WTC11 (cell line): ENCODE measurements around the gene MAML2. TPM values are rescaled to one million over a fixed set of nuclear protein-coding genes. Genes with fewer than 3 reads are reported as not detected.

Source experiments
- ATAC-seq: fragments of 200-7000 bp; cut with Tn5 transposase; 2 replicates; pipeline ENCODE4 v1.10.0; 2021; ENCODE audit warnings: mild to moderate bottlenecking, moderate library complexity
- CTCF ChIA-PET: fragments of 300-600 bp; sonication (Branson Sonifier 250); formaldehyde crosslinking; loops from one replicate; lab custom pipeline; 2021; ENCODE audit warnings: antibody characterized with exemption; lab: Charles Lee
- POLR2A ChIA-PET: fragments of 350-600 bp; sonication (Branson Sonifier 250); formaldehyde crosslinking; loops from one replicate; lab custom pipeline; 2021; ENCODE audit warnings: antibody characterized with exemption; lab: Charles Lee
- DNase-seq: peaks from one replicate; pipeline ENCODE4 v3.0.0; 2021; ENCODE audit warnings: low spot score
- H3K27ac Mint-ChIP-seq: 2 replicates; pipeline ENCODE4 v1.8.0; 2021; ENCODE audit warnings: mixed read lengths
- H3K27me3 Mint-ChIP-seq: 2 replicates; pipeline ENCODE4 v1.8.0; 2021; ENCODE audit warnings: low read depth, mild to moderate bottlenecking, moderate library complexity, mixed read lengths
- H3K36me3 Mint-ChIP-seq: 2 replicates; pipeline ENCODE4 v1.8.0; 2021; ENCODE audit warnings: mixed read lengths
- H3K4me1 Mint-ChIP-seq: 2 replicates; pipeline ENCODE4 v1.8.0; 2022; ENCODE audit warnings: mixed read lengths
- H3K4me3 Mint-ChIP-seq: 2 replicates; pipeline ENCODE4 v1.8.0; 2021; ENCODE audit warnings: mild to moderate bottlenecking, moderate library complexity, mixed read lengths
- H3K9me3 Mint-ChIP-seq: 2 replicates; pipeline ENCODE4 v1.8.0; 2021; ENCODE audit warnings: mixed read lengths
- AR ChIP-seq: fragments of 250-450 bp; sonication (Bioruptor Pico); IDR thresholded peaks from 2 replicates; pipeline ENCODE4 v1.9.0; 2021; ENCODE audit warnings: mild to moderate bottlenecking
- ARID4B ChIP-seq: sonication (generic); formaldehyde crosslinking; IDR thresholded peaks from 2 replicates; pipeline ENCODE4 v1.8.0; 2023; ENCODE audit warnings: missing genetic modification reagents, mild to moderate bottlenecking, borderline replicate concordance
- ATF3 ChIP-seq: sonication (generic); formaldehyde crosslinking; conservative IDR thresholded peaks from 2 replicates; pipeline ENCODE4 v1.8.1; 2022; ENCODE audit warnings: mild to moderate bottlenecking, missing genetic modification reagents
- CTCF ChIP-seq: fragments of 200-600 bp; IDR thresholded peaks from 2 replicates; pipeline ENCODE4 v1.8.0; 2022; ENCODE audit warnings: antibody characterized with exemption
- E2F5 ChIP-seq: sonication (generic); formaldehyde crosslinking; IDR thresholded peaks from 2 replicates; pipeline ENCODE4 v1.8.1; 2022; ENCODE audit warnings: mild to moderate bottlenecking, moderate library complexity, missing genetic modification reagents
- IRF2 ChIP-seq: sonication (generic); formaldehyde crosslinking; IDR thresholded peaks from 2 replicates; pipeline ENCODE4 v1.8.0; 2022; ENCODE audit warnings: low read depth, missing genetic modification reagents, borderline replicate concordance
- KAT7 ChIP-seq: sonication (generic); formaldehyde crosslinking; IDR thresholded peaks from 2 replicates; pipeline ENCODE4 v1.8.1; 2023; ENCODE audit warnings: missing genetic modification reagents, mild to moderate bottlenecking, borderline replicate concordance
- MYBL2 ChIP-seq: sonication (generic); formaldehyde crosslinking; IDR thresholded peaks from 2 replicates; pipeline ENCODE4 v1.8.1; 2023; ENCODE audit warnings: mild to moderate bottlenecking, moderate library complexity, missing genetic modification reagents
- NFATC4 ChIP-seq: fragments of 250-450 bp; sonication (Bioruptor Pico); IDR thresholded peaks from 2 replicates; pipeline ENCODE4 v1.9.0; 2021; ENCODE audit warnings: mild to moderate bottlenecking
- PRRX2 ChIP-seq: fragments of 250-450 bp; sonication (Bioruptor Pico); IDR thresholded peaks from 2 replicates; pipeline ENCODE4 v1.8.0; 2021; ENCODE audit warnings: mild to moderate bottlenecking
- SMAD3 ChIP-seq: sonication (generic); formaldehyde crosslinking; IDR thresholded peaks from 2 replicates; pipeline ENCODE4 v1.8.0; 2022; ENCODE audit warnings: missing genetic modification reagents, mild to moderate bottlenecking, borderline replicate concordance
- ZBTB21 ChIP-seq: sonication (generic); formaldehyde crosslinking; IDR thresholded peaks from 2 replicates; pipeline ENCODE4 v1.8.1; 2023; ENCODE audit warnings: mild to moderate bottlenecking, missing genetic modification reagents, borderline replicate concordance
- ZBTB43 ChIP-seq: sonication (generic); formaldehyde crosslinking; IDR thresholded peaks from 2 replicates; pipeline ENCODE4 v1.8.1; 2023; ENCODE audit warnings: mild to moderate bottlenecking, missing genetic modification reagents
- ZNF232 ChIP-seq: sonication (generic); formaldehyde crosslinking; IDR thresholded peaks from 2 replicates; pipeline ENCODE4 v1.8.0; 2022; ENCODE audit warnings: mild to moderate bottlenecking, missing genetic modification reagents
- ZNF423 ChIP-seq: fragments of 250-450 bp; sonication (Bioruptor Pico); IDR thresholded peaks from 2 replicates; pipeline ENCODE4 v2.1.2; 2022; ENCODE audit warnings: mild to moderate bottlenecking, moderate library complexity
- total RNA-seq: library from RNA; stranded (reverse); gene quantifications from 3 replicates; pipeline ENCODE4 v1.2.3, GENCODE V29; 2021
- TF ChIP-seq, protein P1 (sequence below): sonication (generic); formaldehyde crosslinking; IDR thresholded peaks from 2 replicates; pipeline ENCODE4 v1.8.1; 2023; ENCODE audit warnings: mild to moderate bottlenecking, moderate library complexity, missing genetic modification reagents
- TF ChIP-seq, protein P2 (sequence below): sonication (generic); formaldehyde crosslinking; IDR thresholded peaks from 2 replicates; pipeline ENCODE4 v1.8.1; 2023; ENCODE audit warnings: mild to moderate bottlenecking, missing genetic modification reagents, moderate library complexity
- TF ChIP-seq, protein P3 (sequence below): sonication (generic); formaldehyde crosslinking; IDR thresholded peaks from 2 replicates; pipeline ENCODE4 v1.8.1; 2022; ENCODE audit warnings: low read depth, mild to moderate bottlenecking, moderate library complexity, missing genetic modification reagents, borderline replicate concordance

The MAML2 gene
- total RNA-seq, 1 experiment from 2014 or later = 8.1 TPM

- DNase-seq (no peak), ATAC-seq (no peak)
- no peak overlapping the region for H3K27ac Mint-ChIP-seq
- H3K9me3 Mint-ChIP-seq = no peaks in the 10 kb centered on the region
- no peaks in the 10 kb centered on the region for H3K27me3 Mint-ChIP-seq
- ChIA-PET POLR2A (no interaction called here), CTCF (interaction anchor here (1.0 kb wide), 1 partner anchor 8 kb away, joined by 3 read pairs; no protein-coding TSS in a partner anchor)
- no peak for TF ChIP-seq ZNF423
- no peak for TF ChIP-seq IRF2 (CRISPR knock-in tag)
- TF ChIP-seq CTCF = no peak
- TF ChIP-seq ATF3 (CRISPR knock-in tag) = no peak
- TF ChIP-seq MYBL2 (CRISPR knock-in tag) = no peak
- TF ChIP-seq E2F5 (CRISPR knock-in tag) = no peak
- TF ChIP-seq NFATC4 = no peak
- TF ChIP-seq AR (CRISPR knock-in tag) = no peak
- no peak for TF ChIP-seq PRRX2 (CRISPR knock-in tag)
- TF ChIP-seq, protein P1, sequence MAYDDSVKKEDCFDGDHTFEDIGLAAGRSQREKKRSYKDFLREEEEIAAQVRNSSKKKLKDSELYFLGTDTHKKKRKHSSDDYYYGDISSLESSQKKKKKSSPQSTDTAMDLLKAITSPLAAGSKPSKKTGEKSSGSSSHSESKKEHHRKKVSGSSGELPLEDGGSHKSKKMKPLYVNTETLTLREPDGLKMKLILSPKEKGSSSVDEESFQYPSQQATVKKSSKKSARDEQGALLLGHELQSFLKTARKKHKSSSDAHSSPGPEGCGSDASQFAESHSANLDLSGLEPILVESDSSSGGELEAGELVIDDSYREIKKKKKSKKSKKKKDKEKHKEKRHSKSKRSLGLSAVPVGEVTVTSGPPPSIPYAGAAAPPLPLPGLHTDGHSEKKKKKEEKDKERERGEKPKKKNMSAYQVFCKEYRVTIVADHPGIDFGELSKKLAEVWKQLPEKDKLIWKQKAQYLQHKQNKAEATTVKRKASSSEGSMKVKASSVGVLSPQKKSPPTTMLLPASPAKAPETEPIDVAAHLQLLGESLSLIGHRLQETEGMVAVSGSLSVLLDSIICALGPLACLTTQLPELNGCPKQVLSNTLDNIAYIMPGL (CRISPR knock-in tag) = no peak
- TF ChIP-seq, protein P2, sequence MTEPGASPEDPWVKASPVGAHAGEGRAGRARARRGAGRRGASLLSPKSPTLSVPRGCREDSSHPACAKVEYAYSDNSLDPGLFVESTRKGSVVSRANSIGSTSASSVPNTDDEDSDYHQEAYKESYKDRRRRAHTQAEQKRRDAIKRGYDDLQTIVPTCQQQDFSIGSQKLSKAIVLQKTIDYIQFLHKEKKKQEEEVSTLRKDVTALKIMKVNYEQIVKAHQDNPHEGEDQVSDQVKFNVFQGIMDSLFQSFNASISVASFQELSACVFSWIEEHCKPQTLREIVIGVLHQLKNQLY = no peak
- no peak for TF ChIP-seq ARID4B (CRISPR knock-in tag)
- no peak for TF ChIP-seq KAT7 (CRISPR knock-in tag)
- TF ChIP-seq, protein P3, sequence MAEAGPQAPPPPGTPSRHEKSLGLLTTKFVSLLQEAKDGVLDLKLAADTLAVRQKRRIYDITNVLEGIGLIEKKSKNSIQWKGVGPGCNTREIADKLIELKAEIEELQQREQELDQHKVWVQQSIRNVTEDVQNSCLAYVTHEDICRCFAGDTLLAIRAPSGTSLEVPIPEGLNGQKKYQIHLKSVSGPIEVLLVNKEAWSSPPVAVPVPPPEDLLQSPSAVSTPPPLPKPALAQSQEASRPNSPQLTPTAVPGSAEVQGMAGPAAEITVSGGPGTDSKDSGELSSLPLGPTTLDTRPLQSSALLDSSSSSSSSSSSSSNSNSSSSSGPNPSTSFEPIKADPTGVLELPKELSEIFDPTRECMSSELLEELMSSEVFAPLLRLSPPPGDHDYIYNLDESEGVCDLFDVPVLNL (CRISPR knock-in tag) = no peak
- no peak for TF ChIP-seq ZNF232 (CRISPR knock-in tag)
- no peak for TF ChIP-seq ZBTB21 (CRISPR knock-in tag)
- no peak for TF ChIP-seq SMAD3
- no peak for TF ChIP-seq ZBTB43
- H3K4me1 Mint-ChIP-seq = peaks cover 41% of the 10 kb centered on the region
- H3K4me3 Mint-ChIP-seq = no peak overlapping the region
- no peaks in the 10 kb centered on the region for H3K36me3 Mint-ChIP-seq
Measured at GRCh38 chr11:96147186-96147585, 195.8 kb downstream of the MAML2 start.
